Measurements from ENCODE around the gene PIK3CD.

PIK3CD gene

DNA sequence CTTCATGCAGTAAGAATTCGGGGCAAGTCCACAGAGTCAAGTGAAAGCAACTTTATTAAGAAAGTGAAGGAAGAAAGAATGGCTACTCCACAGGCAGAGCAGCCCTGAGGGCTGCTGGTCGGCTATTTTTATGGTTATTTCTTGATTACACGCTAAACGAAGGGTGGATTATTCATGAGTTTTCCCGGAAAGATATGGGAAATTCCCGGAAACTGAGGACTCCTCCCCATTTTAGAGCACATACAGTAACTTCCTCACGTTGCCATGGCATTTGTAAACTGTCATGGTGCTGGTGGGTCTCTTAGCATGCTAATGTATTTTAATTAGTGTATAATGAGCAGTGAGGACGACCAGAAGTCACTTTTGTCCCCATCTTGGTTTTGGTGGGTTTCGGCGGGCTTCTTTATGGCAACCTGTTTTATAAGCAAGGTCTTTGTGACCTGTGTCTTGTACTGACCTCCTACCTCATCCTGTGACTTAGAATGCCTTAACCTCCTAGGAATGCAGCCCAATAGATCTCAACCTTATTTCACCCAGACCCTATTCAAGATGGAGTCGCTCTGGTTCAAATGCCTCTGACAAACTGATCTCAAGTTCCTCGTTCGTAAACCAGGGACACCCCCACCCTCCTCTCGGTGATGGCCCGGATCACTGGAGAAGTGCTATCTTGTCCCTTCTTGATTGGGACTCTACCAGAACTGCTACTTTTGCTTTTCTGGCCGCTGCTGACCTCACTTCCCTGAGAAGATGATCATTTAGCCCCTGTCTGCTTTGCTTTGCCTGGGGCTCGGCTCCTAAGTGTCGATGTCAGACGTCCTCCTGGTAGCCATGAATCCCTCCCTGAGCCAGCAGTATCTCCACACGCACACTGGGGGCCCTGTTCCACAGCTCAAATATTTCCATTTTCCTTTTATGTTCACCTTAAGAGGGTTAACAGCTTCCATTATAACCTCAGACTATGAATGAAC lies 123.5 kb downstream of the PIK3CD start:
- no peak for DNase-seq (ENCODE audit: low read depth)

DNA sequence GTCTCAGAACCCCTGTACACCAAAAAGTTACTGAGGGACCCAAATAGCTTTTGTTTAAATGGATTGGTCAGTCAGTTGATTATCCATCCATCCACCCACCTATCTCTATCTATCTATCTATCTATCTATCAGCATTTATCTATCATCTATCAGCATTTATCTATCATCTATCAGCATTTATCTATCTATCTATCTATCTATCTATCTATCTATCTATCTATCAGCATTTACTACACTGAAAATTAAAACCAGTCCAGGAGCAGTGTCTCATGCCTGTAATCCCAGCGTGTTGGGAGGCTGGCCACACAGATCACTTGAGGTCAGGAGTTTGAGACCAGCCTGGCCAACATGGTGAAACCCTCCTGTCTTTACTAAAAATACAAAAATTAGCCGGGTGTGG lies 125.2 kb downstream of the PIK3CD start:
- no peak for DNase-seq (ENCODE audit: low read depth)
